NCI-H1105 (cell line): ENCODE results near the gene SYNGAP1.
"Not testable (repeated sequence)": the region's sequence is repeated elsewhere in the genome, so short reads cannot be mapped to it uniquely, and the experiment has no call there.

Experiments used
- DNase-seq: peaks from one replicate; lab custom pipeline; 2025; lab: John Stamatoyannopoulos, UW

Gene SYNGAP1

DNA sequence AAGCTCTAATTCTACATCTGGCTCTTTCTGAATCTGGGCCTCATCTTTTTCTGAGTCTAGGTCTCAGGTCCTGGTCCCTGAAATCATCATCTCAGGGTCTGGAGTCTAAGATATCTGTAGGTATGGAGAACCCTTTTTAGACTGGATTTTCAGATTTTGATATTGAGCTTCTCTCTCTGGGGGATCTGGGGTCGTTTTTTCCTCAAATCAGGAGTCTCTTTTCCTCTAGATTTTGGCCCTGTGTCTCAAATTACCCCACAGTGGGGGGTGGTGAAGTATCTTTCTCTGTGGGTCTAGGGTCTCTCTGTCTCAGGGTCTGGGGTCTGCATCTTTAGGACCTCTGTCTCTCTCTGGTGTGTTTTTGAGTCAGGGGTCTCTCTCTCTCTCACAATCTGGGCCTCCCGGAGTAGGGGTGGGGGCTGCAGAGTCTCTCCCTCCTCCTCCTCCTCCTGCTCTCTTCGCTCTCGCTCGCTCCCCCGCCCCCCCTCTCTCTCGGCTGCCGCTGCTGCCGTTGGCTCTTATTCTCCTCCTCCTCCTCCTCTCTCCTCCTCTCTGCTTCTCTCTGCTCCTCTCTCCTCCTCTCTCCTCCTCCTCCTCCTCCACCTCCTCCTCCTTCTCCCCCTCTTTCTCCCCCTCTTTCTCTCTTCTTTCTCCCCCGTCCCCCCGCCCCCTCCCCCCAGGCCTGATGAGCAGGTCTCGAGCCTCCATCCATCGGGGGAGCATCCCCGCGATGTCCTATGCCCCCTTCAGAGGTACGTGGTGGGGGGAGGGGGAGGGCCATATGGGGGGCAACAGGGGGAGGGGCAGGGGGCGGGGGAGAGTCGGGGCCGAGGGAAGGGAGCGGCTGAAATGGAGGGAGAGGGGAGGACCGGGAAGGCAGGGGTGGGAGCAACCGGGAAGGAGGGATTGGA lies at the start of gene SYNGAP1:
TSS of gene SYNGAP1 (plus strand) at position 486 of the 911 bp plus-strand sequence. CDS start at position 686, 200 bp downstream.
- no peak for DNase-seq

DNA sequence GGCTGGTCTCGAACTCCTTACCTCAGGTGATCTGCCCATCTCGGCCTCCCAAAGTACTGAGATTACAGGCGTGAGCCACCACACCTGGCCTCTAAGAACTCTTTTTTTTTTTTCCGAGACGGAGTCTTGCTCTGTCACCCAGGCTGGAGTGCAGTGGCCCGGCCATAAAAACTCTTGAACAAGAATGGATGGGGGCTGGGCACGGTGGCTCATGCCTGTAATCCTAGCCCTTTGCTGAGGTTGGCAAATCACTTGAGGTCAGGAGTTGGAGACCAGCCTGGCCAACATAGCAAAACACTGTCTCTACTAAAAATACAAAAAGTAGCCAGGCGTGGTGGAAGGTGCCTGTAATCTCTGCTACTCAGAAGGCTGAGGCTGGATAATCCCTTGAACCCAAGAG lies 48.0 kb upstream of the SYNGAP1 start:
- DNase-seq = not testable (repeated sequence)

DNA sequence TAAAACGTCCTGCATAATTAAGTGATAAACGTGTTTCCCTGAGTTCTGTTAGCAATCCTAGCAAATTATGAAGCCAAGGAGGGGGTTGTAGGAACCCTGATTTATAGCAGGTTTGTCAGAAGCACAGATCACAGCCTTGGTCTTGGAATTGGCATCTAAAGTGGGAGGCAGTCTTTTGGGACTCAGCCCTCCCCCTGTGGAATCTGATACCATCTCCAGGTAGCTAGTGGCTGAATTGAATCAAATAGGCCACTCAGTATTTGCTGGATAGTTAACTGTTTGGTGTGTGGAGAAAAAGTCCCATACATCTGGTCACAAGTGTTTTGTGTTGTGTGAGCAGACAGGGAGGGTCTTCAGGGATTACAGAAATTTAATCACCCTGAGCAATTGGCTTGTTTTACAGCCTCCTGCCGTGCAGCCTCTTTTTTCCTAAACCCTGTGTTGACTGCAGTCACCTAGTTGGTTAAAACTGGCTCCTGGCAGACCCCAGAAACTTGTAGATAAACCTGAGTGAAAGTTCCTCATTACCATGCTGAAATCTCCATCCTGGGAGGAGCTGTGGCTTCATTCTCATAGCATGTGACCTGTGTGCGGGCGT lies 47.2 kb upstream of the SYNGAP1 start:
- DNase-seq = no peak

DNA sequence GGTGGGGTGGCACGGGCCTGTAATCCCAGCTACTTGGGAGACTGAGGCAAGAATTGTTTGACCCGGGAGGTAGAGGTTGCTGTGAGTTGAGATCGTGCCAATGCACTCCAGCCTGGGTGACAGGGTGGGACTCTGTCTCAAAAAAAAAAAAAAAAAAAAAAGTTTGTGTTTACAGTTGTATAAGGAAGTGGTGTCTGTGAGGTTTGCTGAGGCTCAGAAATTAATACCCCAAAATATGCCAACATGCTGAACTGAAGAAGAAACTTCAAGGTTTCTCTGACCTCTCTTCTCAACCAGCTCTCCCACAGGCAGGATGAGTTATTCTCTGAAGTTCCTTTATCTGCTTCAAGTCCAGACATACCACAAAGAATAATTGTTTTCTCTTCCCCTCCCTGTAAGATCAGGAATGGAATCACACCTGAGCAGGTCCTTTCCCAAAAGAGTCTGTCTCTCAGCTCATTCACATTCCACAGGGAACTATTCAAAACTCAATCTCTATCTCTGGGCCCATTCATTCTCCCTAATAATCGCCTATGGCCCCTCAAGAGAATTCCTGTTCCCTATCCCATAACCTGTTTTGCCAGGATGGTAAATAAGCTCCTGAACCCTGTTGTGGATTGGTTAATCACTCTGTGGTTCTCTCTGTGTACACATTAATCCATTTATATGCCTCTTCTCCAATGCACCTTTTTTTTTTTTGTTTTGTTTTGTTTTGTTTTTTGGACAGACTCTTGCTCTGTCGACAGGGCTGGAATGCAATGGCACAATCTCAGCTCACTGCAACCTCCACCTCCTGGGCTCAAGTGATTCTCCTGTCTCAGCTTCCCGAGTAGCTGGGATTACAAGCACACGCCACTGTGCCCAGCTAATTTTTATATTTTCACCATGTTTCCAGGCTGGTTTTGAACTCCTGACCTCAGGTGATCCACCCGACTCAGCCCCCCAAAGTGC lies 45.6 kb upstream of the SYNGAP1 start:
- no peak for DNase-seq

DNA sequence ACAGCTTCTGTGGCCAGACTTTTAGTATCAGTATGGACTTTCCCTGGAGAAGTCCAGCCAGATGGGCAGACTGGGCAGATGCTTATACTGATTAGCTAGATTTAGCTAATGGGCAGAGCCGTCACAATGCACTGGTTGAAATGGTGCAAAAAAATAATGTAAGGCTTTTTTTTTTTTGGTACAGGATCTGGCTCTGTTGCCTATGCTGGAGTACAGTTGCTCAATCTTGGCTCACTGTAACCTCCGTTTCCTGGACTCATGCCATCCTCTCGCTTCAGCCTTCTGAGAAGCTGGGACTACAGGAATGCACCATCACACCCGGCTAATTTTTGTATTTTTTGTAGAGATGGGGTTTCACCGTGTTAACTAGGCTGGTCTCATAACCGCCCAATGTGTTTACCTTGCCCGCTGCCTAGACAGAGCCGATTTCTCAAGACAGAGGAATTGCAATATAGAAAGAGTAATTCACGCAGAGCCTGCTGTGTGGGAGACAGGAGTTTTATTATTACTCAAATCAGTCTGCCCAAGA lies 44.7 kb upstream of the SYNGAP1 start:
- no peak for DNase-seq

DNA sequence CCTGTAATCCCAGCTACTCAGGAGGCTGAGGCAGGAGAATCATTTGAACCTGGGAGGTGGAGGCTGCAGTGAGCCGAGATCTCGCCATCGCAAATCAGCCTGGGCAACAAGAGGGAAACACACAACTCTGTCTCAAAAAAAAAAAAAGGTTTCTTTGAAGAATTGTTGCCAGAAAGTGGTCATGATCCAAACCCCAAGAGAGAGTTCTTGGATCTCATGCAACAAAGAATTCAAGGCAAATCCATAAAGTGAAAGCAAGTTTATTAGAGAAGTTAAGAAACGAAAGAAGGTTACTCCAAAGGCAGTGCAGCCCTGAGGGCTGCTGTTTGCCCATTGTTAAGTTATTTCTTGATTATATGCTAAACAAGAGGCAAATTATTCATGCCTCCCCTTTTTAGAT lies 42.7 kb upstream of the SYNGAP1 start:
- no peak for DNase-seq

DNA sequence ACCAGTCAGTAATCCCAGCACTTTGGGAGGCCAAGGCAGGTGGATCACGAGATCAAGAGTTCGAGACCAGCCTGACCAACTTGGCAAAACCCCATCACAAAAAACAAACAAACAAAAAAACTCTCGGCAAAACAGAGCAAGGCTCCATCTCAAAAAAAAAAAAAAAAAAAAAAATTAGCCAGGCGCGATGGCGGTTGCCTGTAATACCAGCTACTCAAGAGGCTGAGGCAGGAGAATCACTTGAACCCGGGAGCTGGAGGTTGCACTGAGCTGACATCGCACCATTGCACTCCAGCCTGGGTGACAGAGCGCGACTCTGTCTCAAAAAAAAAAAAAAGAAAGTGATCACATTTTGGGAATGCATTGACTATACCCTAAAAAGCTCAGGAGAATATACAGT lies 40.7 kb upstream of the SYNGAP1 start:
- not testable (repeated sequence) for DNase-seq

DNA sequence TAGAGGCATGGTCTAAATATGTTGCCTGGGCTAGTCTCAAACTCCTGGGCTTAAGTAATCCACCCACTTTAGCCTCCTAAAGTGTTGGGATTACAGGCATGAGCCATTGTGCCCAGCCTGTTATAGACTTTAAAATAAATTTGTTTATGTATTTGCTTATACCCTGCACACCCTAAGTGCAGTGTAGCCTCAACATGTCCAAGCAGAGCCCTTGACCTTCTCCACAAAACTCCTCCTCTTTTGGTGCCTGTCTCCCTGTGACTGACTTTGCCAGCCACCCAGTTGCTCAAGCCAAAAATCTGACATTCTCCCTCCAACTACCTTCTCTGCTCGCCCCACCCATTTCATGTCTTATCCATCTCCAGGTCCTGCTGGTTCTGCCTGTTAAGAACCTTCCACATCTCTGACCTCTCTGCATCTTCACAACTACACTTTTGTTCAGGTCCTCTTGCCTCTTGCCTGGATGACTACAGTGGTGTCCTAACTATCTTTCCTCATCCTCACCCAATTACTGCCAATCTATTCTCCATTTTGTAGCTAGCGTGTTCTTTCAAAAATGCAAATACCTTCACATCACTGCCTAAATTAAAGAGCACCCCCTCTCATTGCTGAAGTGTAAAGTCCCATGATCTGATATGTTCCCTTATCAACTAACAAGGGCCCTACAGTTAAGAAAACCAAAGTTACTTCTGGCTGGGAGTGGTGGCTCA lies 39.4 kb upstream of the SYNGAP1 start:
- DNase-seq = no peak

DNA sequence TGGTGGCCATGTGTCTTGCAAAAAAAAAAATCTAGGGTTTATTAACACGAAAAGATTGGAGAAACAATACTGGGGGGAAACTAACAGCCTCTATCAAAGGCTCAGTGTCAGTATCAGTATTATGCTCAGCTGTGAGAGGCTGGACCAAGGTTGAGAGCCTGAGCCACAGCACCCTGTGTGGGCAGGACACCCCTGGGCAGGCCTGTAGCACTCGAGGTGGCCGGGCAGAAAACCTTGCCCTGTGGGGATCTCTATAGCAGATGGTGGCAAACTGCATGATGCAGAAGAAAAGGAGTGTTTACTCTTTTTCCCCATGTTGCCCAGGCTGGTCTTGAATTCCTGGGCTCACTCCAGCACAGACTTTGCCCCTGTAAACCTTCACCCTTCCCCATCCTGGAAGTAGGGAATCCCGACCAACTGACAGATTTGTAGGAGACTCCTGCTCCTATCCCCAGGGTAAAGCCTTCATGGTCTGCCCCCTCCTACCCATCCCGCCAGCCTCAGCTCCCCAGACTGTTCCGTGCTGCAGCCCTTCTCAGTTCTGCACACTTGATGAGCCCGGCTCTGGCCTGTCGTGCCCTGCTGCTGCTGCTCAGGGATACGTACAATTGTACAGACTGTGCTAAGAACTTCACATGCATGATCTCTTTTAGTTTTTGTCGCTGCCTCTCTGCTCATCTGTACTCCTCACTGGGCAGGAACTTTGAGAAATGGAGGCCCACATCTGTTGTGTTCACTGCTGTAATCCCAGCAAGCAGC lies 36.3 kb upstream of the SYNGAP1 start:
- DNase-seq = no peak

DNA sequence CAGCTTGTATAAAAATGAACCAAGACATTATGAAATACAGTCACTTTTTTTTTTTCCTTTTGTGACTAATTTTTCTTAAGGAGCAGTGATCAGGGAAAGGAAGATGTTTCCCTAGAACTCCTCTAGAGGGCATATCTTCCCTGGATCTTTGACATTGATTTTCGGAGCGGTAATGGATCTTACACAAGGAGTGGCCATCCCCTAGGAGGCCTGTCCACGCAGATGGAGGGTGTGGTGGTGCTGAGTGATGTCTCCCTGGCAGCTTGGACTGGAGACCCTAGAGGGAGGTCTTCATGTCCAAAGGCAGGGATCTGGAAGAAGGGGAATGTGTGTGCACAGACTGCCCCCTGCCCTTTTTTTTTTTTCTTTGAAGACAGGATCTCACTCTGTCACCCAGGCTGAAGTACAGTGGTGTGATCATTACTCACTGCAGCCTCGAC lies 35.3 kb upstream of the SYNGAP1 start:
- no peak for DNase-seq

DNA sequence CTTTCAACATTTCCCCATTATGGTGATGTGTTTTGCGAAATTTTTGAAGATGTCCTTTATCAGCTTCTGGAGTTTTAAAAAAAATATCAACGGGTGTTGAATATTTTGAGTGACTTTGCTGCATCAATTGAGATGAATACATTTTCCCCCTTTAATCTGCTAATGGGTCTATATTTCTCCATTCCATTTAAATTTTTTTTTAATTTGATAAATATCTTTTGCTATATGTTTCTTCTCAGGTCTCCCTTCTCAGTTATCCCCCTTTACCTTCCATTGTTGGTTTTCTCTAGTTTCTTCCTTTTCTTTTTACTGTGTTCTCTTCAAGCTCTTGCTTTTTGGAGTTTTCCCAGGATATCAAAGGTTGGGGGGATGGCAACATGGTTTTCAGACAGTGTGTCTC lies 29.7 kb upstream of the SYNGAP1 start:
- no peak for DNase-seq

DNA sequence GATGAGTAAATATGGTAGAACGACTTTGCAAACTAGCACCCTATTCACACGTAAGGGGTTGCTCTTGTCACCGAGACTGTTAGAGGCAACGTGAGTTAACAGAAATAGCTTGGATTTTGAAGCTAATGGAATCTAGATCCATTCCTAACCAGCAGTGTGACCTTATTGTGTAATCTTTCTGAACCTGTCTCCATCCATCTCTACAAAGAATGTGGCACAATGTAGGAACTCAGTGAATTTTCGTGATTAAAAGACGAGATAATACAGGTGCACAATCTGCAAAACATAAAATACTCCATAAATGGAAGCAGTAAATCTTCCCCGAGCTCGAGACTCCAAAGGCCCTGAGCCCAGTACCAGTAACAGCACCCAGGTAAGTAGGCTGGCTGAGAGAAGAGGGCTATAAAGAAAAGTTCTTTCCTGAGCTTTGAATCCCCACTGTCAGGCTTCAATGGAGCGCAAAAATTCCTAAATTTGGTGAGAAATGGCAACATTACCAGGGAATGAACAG lies 29.0 kb upstream of the SYNGAP1 start:
- no peak for DNase-seq

DNA sequence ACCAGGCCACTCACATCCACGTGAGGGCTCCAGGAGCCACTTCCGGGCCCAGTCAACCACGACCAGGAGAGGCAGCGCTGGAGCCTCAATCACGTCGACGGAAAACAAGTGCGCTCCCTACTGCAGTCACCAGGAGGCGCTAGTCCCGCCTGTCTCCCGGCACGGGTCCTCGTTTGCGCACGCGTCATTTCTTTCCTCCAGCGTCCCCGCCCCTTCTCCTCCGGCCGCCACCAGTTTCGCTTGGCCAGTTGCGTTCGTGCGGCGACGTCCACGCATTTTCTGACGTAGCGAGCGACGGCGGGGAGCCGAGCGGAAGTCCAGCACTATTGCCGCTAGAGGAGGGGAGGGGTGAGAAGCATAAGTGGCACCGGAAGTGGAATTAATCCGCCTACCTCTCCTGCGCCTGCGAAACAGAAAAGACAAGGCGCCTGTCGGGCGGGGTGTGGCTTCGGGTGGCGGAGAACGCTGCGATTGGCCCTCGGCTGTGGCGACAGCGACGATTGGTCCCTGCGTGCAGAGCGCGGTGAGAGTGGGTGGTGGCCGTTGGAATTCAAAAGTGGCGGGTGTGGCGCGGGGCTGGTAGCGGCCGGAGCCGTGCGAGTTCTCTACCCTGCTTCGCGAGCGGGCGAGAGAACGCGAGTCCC lies 28.5 kb upstream of the SYNGAP1 start, which contains the start of gene KIFC1:
TSS of gene KIFC1 (plus strand) at position 546 of the 644 bp plus-strand sequence. CDS start 163 bp downstream, outside the sequence.
- peak; percentile 99 for DNase-seq

DNA sequence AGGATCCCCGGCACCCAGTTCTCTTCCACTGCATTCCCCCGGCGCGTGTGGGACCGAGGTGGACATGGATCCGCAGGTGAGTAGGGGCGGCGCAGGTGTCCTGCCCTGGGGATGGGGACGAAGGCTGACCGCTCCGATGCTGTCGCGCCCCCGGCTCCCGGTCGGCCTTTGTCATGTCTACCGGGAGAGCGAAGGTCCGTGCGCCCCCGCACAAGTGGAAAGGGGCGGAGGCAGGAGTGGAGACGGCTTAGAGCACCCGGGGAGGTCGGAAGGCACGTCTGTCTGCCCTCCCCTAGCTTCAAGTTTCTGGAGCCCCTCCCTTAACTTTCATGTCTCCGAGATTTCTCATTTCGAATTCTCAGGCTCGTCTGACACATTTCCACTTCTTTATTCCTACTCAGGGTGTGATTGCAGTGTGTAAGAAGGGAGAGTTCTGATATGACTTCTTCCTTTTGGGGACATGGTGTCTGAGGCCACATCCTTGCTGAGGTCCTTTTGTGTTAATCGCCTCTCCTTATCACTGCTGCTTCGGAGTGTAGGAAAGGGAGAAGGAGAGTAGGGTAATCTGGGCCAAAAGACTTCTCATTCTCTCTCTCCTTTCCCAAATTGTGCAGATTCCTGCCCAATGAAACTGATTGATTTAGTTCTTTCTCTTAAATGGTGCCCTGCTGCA lies 27.8 kb upstream of the SYNGAP1 start:
- DNase-seq = no peak

DNA sequence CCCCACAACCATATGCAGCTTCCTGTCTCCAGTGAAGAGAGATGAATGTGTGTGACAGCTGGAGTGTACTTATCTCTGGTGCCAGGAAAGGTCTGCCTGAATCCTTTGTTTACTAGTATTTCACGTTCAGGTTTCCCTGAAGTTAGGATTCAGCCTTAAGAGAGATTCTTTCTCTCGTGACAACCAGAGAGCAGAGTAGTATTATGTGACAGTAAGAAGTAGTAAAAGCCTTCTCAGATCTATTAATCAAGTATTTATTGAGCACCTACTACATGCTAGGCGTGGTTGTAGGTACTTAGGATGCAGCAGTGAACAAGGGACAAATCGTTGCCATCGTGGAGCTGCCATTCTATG lies 27.3 kb upstream of the SYNGAP1 start:
- no peak for DNase-seq

DNA sequence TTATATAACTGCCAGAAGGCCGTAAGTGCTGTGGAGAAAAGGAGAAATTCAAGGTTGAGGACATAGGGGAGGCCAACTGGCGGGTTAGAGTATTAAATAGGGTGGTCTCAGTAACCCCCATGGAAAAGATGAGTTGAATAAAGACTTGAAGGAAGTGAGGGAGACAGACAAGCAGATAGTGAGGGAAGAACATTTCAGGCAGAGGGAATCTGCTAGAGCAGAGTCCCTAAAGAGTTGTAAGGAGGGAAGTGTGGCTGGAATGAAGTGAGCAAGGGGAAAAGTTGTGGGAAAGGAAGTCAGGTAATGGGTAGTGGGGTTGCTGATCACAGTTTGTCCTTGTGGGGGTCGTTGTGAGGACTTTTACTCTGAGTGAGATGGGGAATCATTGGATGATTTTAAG lies 26.9 kb upstream of the SYNGAP1 start:
- no peak for DNase-seq

DNA sequence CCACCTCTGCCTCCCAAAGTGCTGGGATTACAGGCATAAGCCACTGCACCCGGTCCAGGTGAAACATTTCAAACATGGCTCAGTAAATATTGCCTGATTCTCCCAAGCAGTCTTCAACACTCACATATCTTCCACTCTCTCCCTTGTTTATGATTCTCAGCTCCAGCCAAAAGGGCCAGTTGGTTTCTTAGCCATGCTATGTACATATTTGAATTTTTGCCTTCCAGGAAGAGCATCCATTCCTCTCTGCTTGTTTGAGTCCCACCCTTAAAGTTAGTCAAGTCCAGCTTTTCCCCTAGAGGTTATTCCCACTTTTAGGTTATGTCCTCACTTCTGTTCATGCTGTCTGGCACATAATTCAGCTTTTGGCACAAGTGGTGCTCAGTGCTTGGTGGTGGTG lies 22.3 kb upstream of the SYNGAP1 start:
- DNase-seq = no peak

DNA sequence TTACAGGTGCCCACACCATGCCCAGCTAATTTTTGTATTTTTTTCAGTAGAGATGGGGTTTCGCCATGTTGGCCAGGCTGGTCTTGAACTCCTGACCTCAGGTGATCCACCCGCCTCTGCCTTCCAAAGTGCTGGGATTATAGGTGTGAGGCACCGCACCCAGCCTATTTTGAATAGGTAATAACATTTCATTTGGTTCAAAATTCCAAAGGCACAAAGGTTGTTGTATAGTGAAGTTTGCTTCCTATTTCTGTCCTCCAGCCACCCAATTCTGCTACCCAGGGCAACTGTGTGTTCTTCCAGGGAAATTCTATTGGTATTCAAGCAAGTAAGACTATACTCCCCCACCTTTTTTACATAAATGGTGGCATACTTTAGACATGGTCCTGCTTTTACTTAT lies 21.3 kb upstream of the SYNGAP1 start:
- DNase-seq = not testable (repeated sequence)

DNA sequence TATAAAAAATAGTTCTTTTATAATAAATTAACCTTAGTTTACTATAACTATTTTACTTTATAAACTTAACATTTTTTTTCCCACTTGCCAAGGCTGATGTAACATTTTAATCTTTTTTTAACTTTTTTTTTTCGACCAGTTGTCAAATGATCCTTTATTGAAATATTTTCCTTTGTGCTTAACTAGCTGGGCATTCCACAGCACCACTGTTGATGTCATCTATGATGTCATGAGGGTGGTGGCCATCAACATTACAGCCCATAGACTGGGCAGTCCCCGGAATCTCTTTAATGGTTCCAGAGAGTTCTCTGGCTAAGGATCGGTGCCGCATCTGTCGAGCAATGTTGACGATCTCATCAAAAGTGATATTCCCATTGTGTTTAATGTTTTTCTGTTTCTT lies 20.0 kb upstream of the SYNGAP1 start:
- DNase-seq = not testable (repeated sequence)
